ENCODE results near the gene NUBP2.

DNA sequence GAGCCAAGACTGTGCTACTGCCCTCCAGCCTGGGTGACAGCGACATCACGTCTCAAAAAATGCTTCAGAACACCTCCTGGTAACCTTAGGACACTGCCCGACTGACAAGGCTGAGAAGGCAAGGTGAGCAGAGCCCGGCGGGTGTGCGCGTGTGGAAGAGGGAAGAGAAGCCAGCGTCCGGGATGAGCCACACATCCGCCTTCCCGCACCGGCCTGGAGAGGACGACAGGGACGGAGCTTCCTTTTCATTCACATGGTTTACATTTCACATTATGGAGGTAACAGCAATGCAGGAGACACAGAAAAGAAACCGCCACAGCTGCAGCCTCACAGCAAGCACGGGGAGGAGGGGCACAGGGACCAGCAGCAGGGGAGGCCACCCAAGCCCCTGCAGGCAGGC lies 27.3 kb downstream of the NUBP2 start:
- no peak for TF ChIP-seq OSR1 (CRISPR knock-in tag; IDR thresholded peaks at IDR 0.05)
- TF ChIP-seq ZNF8 (CRISPR knock-in tag; IDR thresholded peaks at IDR 0.05), result no peak
- TF ChIP-seq ZFP3 (CRISPR knock-in tag; IDR thresholded peaks at IDR 0.05), result no peak
- TF ChIP-seq POU6F1 (CRISPR knock-in tag; IDR thresholded peaks at IDR 0.05; ENCODE audit: borderline replicate concordance, low read depth), result no peak
- TF ChIP-seq, protein P1, sequence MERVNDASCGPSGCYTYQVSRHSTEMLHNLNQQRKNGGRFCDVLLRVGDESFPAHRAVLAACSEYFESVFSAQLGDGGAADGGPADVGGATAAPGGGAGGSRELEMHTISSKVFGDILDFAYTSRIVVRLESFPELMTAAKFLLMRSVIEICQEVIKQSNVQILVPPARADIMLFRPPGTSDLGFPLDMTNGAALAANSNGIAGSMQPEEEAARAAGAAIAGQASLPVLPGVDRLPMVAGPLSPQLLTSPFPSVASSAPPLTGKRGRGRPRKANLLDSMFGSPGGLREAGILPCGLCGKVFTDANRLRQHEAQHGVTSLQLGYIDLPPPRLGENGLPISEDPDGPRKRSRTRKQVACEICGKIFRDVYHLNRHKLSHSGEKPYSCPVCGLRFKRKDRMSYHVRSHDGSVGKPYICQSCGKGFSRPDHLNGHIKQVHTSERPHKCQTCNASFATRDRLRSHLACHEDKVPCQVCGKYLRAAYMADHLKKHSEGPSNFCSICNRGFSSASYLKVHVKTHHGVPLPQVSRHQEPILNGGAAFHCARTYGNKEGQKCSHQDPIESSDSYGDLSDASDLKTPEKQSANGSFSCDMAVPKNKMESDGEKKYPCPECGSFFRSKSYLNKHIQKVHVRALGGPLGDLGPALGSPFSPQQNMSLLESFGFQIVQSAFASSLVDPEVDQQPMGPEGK (CRISPR knock-in tag; IDR thresholded peaks at IDR 0.05; ENCODE audit: borderline replicate concordance), result no peak
- no peak for TF ChIP-seq ZNF70 (CRISPR knock-in tag; IDR thresholded peaks at IDR 0.05)
- TF ChIP-seq, protein P2, sequence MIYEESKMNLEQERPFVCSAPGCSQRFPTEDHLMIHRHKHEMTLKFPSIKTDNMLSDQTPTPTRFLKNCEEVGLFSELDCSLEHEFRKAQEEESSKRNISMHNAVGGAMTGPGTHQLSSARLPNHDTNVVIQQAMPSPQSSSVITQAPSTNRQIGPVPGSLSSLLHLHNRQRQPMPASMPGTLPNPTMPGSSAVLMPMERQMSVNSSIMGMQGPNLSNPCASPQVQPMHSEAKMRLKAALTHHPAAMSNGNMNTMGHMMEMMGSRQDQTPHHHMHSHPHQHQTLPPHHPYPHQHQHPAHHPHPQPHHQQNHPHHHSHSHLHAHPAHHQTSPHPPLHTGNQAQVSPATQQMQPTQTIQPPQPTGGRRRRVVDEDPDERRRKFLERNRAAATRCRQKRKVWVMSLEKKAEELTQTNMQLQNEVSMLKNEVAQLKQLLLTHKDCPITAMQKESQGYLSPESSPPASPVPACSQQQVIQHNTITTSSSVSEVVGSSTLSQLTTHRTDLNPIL (CRISPR knock-in tag; IDR thresholded peaks at IDR 0.05; ENCODE audit: low read depth), result no peak
- TF ChIP-seq GLIS3 (CRISPR knock-in tag; IDR thresholded peaks at IDR 0.05), result no peak
- TF ChIP-seq ZFP30 (CRISPR knock-in tag; IDR thresholded peaks at IDR 0.05), result no peak
